Smooth muscle cell (in vitro differentiated cells): ENCODE results near the gene EIF2S2. TPM values are rescaled to one million over a fixed set of nuclear protein-coding genes. Genes with fewer than 3 reads are reported as not detected.

Experiments
- DNase-seq: peaks from one replicate; lab custom pipeline; 2025; ENCODE audit not compliant: unreplicated experiment; lab: John Stamatoyannopoulos, UW
- H2AFZ ChIP-seq: fragments of 200-600 bp; sonication (generic); 2 replicates; pipeline ENCODE4 v1.6.0; 2016; ENCODE audit warnings: antibody characterized with exemption, low read depth, mild to moderate bottlenecking
- H3F3A ChIP-seq: fragments of 200-600 bp; sonication (generic); 2 replicates; pipeline ENCODE4 v1.6.0; 2017; ENCODE audit warnings: antibody characterized with exemption, low read depth
- H3K27ac ChIP-seq: fragments of 200-600 bp; sonication (generic); 2 replicates; pipeline ENCODE4 v1.5.1; 2016; ENCODE audit warnings: low read depth, mild to moderate bottlenecking
- H3K27me3 ChIP-seq: fragments of 200-600 bp; sonication (generic); 2 replicates; pipeline ENCODE4 v1.6.1; 2016; ENCODE audit warnings: low read depth, mild to moderate bottlenecking
- H3K36me3 ChIP-seq: fragments of 200-600 bp; sonication (generic); 2 replicates; pipeline ENCODE4 v1.5.1; 2016; ENCODE audit warnings: low read depth
- H3K4me1 ChIP-seq: fragments of 200-600 bp; sonication (generic); 2 replicates; pipeline ENCODE4 v1.5.1; 2016; ENCODE audit warnings: low read depth
- H3K4me2 ChIP-seq: fragments of 200-600 bp; sonication (generic); 2 replicates; pipeline ENCODE4 v1.6.0; 2016; ENCODE audit warnings: mild to moderate bottlenecking
- H3K4me3 ChIP-seq: fragments of 200-600 bp; sonication (generic); 2 replicates; pipeline ENCODE4 v1.5.1; 2016; ENCODE audit warnings: mild to moderate bottlenecking
- H3K79me2 ChIP-seq: fragments of 200-600 bp; sonication (generic); 2 replicates; pipeline ENCODE4 v1.6.0; 2016; ENCODE audit warnings: low read depth, mild to moderate bottlenecking
- H3K9ac ChIP-seq: fragments of 200-600 bp; sonication (generic); 2 replicates; pipeline ENCODE4 v1.6.0; 2016; ENCODE audit warnings: low read depth
- H3K9me3 ChIP-seq: fragments of 200-600 bp; sonication (generic); replicated peaks from 2 replicates; pipeline ENCODE4 v1.5.1; 2016; ENCODE audit warnings: low read depth
- H4K20me1 ChIP-seq: fragments of 200-600 bp; sonication (generic); 2 replicates; pipeline ENCODE4 v1.6.0; 2016; ENCODE audit warnings: low read depth
- CTCF ChIP-seq: fragments of 200-600 bp; sonication (generic); IDR thresholded peaks from 2 replicates; pipeline ENCODE4 v1.5.1; 2017; ENCODE audit warnings: borderline replicate concordance, mild to moderate bottlenecking, antibody characterized with exemption; ENCODE audit not compliant: insufficient read depth, poor library complexity, severe bottlenecking
- WGBS: methylation state at CpG from one replicate; pipeline ENCODE4 v1.1.7; 2016; ENCODE audit warnings: low lambda C conversion rate; 5-methylcytosine and 5-hydroxymethylcytosine counted together
- polyA plus RNA-seq: library from polyadenylated mRNA; unstranded; fragments of >200 nt; fragmentation: Nextera tagmentation; extraction: Ambion mirVana; gene quantifications from 2 replicates; pipeline ENCODE4 v1.2.1, GENCODE V29; 2016
- total RNA-seq: library from RNA; depleted of rRNA; stranded (reverse); fragments of >200 nt; gene quantifications from 2 replicates; pipeline ENCODE4 v1.2.3, GENCODE V29; 2014

The EIF2S2 gene
- total and polyA plus RNA-seq, 2 experiments from 2014 or later = 38.6 to 69.8 TPM

GRCh38 chr20:34043025-34043424 lies 69.0 kb downstream of the EIF2S2 start:
- TF ChIP-seq CTCF = no peak
- Histone ChIP-seq H3K79me2 (peaks cover 92% of the 10 kb centered on the region), H3F3A (no peaks in the 10 kb centered on the region), H4K20me1 (peaks cover 100% of the 10 kb centered on the region), H2AFZ (no peak overlapping the region), H3K27ac (no peak overlapping the region), H3K36me3 (no peaks in the 10 kb centered on the region), H3K4me3 (no peak overlapping the region), H3K9me3 (no peaks in the 10 kb centered on the region), H3K9ac (no peak overlapping the region), H3K27me3 (no peaks in the 10 kb centered on the region), H3K4me2 (no peak overlapping the region), H3K4me1 (no peaks in the 10 kb centered on the region)
- no peak for DNase-seq

GRCh38 chr20:34042262-34042661 lies 69.8 kb downstream of the EIF2S2 start:
- H2AFZ ChIP-seq = no peak overlapping the region
- peaks cover 91% of the 10 kb centered on the region for H3K79me2 ChIP-seq
- H4K20me1 ChIP-seq = peaks cover 100% of the 10 kb centered on the region
- H3K36me3 ChIP-seq = no peaks in the 10 kb centered on the region
- H3K4me1 ChIP-seq = no peaks in the 10 kb centered on the region
- H3K27ac ChIP-seq = no peak overlapping the region
- TF ChIP-seq CTCF = no peak
- H3K9ac ChIP-seq = no peak overlapping the region
- no peaks in the 10 kb centered on the region for H3K9me3 ChIP-seq
- H3F3A ChIP-seq = no peaks in the 10 kb centered on the region
- WGBS = 90% methylated on average over 4 of the region's 4 CpGs
- H3K4me3 ChIP-seq = no peak overlapping the region
- H3K4me2 ChIP-seq = no peak overlapping the region
- no peak for DNase-seq
- H3K27me3 ChIP-seq = no peaks in the 10 kb centered on the region

GRCh38 chr20:34041226-34041625 lies 70.8 kb downstream of the EIF2S2 start:
- 88% methylated on average over 4 of the region's 4 CpGs for WGBS
- Histone ChIP-seq H4K20me1 (peaks cover 100% of the 10 kb centered on the region), H3K27me3 (no peaks in the 10 kb centered on the region), H2AFZ (no peak overlapping the region), H3K9me3 (no peaks in the 10 kb centered on the region), H3K79me2 (peaks cover 87% of the 10 kb centered on the region), H3K4me3 (no peak overlapping the region), H3K4me2 (no peak overlapping the region), H3K36me3 (no peaks in the 10 kb centered on the region), H3K9ac (no peak overlapping the region), H3F3A (no peaks in the 10 kb centered on the region), H3K4me1 (no peaks in the 10 kb centered on the region), H3K27ac (no peak overlapping the region)
- no peak for TF ChIP-seq CTCF
- DNase-seq = no peak

- TF ChIP-seq CTCF = no peak
- no peaks in the 10 kb centered on the region for H3K27me3 ChIP-seq
- H3K4me2 ChIP-seq = no peak overlapping the region
- H3K79me2 ChIP-seq = peaks cover 88% of the 10 kb centered on the region
- WGBS = 96% methylated on average over 9 of the region's 9 CpGs
- H4K20me1 ChIP-seq = peaks cover 100% of the 10 kb centered on the region
- no peak for DNase-seq
- no peak overlapping the region for H2AFZ ChIP-seq
- no peaks in the 10 kb centered on the region for H3K4me1 ChIP-seq
- no peaks in the 10 kb centered on the region for H3F3A ChIP-seq
- no peaks in the 10 kb centered on the region for H3K9me3 ChIP-seq
- H3K9ac ChIP-seq = no peak overlapping the region
- H3K4me3 ChIP-seq = no peak overlapping the region
- H3K36me3 ChIP-seq = no peaks in the 10 kb centered on the region
- no peak overlapping the region for H3K27ac ChIP-seq
Observed at GRCh38 chr20:34040300-34040995, 71.6 kb downstream of the EIF2S2 start.
